Esophagus mucosa (tissue), 1 donor: ENCODE data around the gene ADGRL3. TPM values are rescaled to one million over a fixed set of nuclear protein-coding genes. Genes with fewer than 3 reads are reported as not detected.
"Not testable (repeated sequence)": the region's sequence is repeated elsewhere in the genome, so short reads cannot be mapped to it uniquely, and the experiment has no call there.

Experiments used
- ATAC-seq: fragments of 200-7000 bp; cut with Tn5 transposase; one replicate; pipeline ENCODE4 v1.9.1; 2020
- total RNA-seq: library from RNA; stranded (reverse); gene quantifications from one replicate; pipeline ENCODE4 v1.2.4, GENCODE V29; 2023
- donor health status: DM: yes; HTN: yes; CAD: no.

Gene ADGRL3
- total RNA-seq, 1 donor from 2014 or later = 4.1 TPM

DNA sequence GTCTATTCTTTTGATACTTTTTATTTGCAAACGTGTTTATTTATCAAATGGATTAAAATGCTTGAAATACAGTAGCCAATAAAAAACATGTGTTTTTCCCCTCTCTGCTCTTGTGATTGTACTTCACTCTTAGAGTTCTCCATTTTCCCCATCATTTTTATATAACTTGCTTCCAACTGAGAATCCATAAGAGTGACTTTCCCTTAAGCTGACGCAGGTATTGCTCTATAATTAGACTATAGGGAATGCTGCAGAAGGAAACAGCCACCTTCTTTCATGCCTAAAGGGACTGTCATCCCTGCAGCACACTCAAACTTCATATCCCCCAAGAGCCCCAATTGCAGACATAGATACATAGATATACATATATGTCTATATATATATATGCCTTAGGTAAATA is 456.9 kb downstream of the ADGRL3 start:
- no peak for ATAC-seq

DNA sequence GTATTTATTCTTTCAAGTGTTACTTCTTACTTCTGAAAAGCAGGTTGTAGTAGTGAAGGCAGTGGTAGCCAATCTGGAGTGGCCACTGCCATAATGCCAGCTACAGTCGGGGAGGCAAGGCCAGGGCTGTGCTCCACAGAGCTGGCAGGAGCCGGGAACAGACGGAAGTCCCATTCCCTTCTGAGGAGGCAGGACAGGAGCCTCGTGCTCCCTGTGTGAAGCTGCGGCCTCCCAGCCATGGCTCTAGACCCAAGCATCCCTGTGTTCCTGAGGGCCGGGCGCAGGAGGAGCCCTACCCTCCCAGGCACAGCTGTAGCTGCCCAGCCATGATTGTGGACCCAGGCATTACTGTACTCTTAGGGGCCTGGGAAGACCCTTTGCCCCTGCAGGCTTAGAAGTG is 461.8 kb downstream of the ADGRL3 start:
- ATAC-seq = no peak

DNA sequence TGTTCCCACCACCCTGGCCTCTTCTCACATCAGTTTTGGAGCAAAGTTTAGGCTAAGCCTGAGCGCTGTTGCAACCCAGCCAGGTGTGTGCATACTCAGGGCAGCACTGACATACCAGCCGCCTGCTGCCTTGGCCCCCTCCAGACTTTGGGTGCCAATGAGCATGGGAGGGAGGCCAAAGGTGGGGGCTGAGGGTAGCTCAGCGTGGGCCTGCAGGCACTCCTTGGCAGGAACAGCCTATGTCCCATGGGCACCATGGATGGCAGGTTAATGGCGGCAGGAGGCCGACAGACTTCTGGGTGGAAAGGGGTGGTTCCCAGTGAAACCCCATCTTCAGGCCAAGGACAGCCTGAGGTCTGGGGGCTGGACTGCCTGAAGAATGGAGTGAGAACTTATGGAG is 462.2 kb downstream of the ADGRL3 start:
- ATAC-seq = no peak

DNA sequence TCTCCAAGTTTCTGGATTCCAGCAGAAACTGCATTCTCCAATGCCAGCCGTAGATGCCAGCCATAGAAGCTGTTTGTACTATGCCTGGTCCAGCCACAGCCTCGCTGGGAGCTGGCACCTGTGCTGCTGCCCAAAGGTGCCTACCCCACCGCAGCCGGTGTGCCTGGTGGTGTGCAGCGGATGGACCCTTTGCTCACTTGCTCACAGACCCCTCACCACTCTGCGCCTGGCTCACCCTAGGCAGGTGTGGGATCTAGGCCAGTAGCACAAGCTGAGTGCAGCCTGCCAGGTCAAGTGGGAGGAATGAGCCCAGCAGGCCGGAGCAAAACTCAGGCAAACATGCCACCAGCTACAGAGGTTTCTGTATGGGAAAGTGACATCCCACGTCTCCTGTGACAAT is 463.2 kb downstream of the ADGRL3 start:
- ATAC-seq = no peak

DNA sequence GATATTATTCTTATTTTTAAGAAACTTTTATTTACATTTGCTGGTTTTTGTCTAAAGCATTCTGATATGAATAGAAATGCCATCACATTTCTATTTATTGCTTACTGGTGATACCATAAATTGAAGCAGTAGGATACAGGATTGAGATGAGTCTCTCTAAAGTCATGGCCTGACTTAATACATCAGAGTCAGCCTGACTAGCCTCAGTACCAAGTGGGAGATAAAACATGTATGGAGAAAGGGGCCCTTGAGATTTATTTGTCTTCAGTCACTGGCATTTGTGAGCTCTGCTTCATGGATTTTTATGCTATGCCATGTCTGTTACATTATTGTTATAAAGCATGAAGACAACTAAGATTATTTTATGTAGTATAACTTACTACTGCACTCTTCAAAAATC is 465.5 kb downstream of the ADGRL3 start:
- ATAC-seq = no peak

DNA sequence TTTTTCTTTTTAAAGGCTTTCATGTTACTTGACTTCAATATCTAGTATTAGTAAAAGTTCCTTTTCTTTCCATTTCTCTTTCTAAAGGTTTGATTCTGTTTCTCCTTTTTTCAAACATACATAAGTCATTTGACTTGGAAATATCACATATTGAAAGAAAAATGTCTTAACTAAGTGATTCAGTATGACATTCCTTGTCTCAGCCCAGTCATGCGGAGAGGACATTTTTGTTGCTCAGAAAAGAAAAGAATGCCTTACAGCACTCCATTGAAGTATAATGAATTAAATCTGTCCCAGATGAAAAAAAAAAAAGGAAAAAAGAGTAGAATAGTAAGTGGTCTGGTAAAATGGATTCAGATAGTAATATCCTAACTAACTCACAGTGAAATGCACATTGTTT is 466.1 kb downstream of the ADGRL3 start:
- no peak for ATAC-seq

DNA sequence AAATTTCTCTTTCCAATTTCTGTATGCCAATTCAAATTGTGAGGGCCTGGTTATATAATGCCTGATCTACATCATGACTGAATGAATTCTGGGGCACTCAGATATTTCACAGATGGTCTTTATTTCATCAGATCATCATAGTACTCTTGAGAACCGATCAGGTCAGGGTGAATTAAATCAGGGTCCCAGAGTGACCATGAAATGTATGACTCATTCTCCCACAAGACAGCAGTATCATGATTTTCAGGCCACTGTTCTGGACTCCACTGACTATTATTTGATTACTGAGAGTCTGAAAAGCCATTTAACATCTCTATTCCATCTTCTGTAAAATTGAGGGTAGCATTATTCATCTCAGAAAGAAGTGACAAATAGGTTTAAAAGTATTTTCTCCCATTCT is 471.5 kb downstream of the ADGRL3 start:
- no peak for ATAC-seq

DNA sequence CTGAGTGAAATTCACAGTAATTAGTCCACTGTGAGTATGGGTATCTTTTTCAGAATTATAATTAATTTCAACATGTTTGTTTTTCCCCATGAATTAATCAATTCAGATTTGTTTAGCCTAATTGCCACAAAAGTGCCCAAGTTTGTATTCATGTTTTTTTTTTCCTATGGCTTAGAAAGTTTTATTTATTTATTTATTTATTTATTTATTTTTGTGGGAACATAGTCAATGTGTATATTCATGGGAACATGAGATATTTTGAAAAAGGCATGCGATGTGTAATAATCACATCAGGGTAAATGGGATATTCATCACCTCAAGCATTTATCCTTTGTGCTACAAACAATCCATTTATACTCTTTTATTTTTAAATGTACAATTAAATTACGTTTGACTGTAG is 475.3 kb downstream of the ADGRL3 start:
- ATAC-seq = no peak

DNA sequence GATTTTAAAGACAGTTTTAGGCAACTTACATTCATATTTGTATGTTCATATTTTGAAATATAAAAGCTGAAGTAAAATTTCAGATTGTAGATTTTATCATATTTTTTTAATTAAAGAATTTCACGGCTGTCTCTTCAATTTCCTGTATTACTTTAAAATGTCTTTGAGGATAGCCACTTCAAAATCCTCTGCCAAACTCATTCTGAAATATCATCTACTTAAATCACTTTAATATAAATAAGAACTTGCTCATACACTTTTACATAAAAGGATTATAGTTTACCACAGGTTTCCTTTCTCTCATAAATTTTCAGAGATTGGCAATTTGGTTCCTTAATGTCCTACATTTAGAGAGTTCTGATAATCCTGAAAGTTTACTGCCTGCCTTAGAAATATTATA is 478.2 kb downstream of the ADGRL3 start:
- ATAC-seq = no peak

DNA sequence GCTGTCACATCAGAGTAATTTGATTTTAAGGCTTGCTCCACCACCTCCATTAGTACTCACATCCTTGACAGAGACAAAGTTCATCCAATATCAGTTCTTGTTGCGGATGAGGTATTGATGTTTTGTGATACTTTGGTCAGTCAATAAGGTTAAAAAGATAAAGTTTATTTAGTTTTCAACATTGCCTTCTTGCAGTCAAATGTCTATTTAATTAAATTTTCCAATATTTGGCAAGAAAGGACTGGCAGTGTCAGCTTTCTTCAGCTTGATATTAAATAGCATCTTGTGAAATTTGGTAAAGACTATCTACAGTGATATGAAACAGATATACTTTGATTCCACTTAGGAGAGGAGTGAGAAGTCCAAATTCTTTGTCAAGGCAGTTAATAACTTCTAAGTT is 493.4 kb downstream of the ADGRL3 start:
- no peak for ATAC-seq

DNA sequence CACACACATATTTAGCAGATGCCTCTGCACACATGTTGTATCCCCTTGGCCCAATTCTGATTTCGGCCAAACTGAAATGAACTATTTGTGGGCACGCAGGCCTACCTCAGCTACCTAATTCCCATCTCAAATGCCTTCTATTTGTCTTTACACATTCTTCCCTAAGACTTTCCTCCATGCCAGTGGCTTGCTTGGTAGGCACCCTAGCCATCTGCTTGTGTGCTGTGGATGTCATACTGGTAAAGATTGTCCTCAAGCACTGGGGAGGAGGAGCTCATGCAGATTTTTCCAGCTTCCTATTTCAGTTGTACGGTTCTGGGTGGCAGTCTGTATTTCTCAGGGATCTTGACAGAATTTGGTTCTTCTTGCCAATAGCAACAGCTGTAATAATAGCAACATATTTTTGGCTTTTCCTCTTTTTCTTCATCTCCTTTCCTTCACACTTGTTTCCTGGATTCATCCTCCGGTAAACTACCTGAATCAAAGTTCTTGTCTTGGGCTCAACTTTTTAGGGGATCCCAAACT is 514.3 kb downstream of the ADGRL3 start:
- no peak for ATAC-seq

DNA sequence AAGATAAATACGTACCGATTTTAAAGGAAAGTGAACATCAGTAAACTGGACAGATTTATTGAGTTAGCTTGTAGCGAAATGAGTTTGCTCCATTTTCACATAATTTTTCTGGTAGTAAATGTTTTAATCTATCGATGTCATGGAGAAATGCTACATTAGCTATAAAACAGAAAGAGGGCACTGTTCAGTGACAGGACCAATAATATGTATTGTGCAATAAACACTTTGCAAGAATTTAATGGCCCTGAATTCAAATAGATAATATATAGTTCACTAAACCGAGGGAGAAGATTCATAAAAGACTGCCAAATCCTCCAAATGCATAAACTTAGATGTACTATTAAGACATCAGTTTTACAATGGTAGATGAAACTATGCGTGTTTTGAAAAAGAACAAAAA is 516.3 kb downstream of the ADGRL3 start:
- no peak for ATAC-seq

DNA sequence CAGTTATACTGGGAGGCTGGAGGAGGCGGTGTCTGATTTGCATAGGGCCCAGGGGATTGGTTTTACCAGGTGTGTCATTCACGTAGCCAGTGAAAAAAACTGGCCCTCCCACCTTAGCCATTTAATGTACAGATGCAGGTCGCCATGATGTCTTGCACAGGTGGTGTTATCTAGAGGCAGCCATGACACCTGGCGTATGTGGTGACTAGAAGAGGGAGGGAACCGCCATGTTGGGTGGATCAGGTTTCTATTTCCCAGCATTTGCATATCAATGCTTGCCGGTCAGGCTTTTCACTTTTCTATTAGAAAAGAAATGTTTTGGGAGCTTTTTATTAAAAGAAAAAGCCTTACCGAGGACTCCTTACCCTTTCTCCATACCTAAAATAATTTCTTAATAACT is 523.4 kb downstream of the ADGRL3 start:
- ATAC-seq = no peak

DNA sequence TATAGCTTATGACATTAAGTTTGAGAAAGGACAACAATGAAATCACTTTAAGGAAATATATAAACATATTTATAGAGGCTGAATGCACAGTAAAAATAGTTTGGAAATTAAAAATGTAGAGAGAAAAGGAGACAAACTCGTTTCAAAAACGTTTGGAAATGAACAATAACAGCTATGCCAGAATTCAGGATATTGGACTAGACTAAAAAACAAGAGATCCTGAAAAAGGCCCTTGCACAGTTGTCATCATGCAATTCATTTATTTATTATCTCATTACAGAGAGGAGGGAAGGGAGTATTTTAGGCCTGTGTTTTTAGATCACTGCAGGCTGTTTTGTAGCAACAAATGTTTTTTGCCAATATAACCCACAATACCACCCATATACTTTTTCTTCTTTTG is 527.2 kb downstream of the ADGRL3 start:
- no peak for ATAC-seq

DNA sequence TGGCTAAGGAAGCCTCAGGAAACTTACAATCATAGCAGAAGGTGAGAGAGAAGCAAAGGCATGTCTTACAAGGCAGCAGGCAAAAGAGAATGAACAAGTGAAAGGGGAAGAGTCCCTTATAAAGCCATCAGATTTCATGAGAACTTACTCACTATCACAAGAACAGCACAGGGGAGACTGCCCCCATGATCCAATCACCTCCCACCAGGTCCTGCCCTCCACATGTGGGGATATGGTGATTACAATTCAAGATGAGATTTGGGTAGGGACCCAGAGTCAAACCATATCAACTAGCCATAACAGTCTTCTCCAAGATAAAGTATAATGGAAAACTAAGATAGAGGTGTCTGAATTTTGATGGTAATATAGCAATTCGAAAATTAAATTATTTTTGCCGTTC is 534.3 kb downstream of the ADGRL3 start:
- no peak for ATAC-seq

DNA sequence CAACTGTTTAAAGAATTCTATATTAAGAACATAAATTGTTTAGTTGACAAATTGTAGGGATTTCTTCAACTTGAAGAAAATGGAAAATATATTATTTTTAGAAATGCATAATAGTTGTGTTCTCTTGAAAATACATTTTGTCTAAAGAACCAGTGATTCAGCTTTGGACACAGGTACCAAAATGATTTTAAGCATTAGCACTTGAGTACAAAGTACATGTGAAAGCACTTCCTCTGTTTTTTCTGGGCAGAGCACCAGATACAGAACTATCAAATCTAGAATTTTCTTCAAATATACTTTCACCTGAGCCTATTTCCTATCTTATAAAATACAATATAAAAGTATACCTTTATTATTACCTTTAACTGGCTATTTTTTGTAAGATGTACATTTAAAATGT is 539.8 kb downstream of the ADGRL3 start:
- no peak for ATAC-seq

DNA sequence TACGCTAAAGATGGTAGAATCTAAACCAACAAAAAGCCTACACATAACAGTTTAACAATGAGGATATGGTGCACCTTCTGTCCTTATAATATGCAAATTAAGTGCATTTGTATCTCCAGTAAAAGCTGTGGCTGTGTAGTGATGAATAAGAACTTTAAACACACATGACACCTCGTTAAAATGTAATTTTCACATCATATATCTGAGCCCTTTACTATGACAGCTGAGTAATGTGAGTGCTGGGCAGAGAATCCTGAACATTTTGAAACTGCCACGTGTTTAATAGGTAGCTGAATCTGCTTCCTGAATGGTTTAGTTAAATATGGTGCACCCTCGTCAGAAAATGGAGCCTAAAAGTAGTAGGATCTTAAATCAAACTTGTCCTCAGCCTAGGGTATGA is 540.8 kb downstream of the ADGRL3 start:
- ATAC-seq = no peak

DNA sequence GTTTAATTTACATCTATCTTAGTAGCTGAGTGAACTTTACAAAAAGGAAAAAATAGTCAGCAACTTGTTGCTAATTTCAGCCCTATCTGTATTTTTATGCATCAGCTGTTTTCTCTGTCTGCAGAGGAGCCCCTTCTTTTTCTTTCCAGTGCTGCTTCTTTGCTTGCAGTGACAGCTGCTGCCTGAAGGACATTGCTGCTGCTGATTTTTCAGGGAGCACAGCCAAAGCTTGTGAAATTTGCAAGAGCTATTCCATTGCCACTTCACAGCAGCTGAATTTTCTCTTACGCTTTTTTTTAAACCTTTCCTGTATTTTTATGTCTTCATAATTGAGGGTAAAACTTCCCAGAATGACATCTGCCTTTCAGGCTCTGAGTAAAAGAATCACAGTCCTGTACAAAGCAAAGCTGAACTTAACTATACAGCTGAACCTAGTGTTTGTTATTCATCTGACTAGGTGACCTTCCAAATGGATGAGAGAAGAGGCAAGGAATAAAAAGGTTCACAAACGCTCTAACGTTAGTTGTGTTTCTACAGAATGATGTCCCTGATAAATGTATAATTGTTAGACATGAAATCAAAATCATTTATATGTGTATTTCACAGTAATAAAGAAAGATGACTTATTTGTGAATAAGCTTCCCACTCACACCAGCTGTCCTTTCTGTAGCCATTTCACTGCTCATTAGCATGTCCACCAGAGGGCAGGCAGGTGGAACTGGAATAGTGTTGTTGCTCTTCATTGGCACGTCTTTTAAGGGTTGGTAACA is 541.4 kb downstream of the ADGRL3 start:
- no peak for ATAC-seq

DNA sequence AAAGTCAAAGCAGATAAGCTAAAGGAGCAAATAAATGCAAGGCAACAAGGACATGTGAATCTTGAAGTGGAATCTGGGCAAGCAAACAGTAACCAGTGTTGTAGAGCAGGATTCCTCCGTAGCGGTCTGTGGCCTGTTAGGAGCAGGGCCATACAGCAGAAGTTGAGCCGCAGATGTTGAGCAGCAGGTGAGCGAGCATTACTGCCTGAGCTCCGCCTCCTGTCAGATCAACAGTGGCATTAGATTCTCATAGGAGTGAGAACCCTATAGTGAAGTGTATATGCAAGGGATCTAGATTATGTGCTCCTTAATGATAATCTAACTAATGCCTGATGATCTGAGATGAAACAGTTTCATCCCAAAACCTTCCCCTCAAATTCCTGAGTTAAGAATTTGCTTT is 550.7 kb downstream of the ADGRL3 start:
- no peak for ATAC-seq

DNA sequence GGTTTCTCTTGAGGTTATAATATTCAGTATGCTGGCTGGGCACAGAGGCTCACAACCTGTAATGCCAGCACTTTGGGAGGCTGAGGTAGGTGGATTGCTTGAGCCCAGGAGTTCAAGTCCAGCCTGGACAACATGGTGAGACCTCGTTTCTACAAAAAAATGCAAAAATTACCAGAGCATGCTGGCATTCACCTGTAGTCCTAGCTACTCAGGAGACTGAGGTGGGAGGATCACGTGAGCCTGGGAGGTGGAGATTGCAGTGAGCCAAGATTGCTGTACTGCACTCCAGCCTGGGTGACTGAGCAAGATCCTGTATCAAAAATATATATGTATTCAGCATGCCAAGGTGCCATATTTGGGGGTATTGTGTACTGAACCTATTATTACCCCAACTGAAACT is 552.5 kb downstream of the ADGRL3 start:
- no peak for ATAC-seq

DNA sequence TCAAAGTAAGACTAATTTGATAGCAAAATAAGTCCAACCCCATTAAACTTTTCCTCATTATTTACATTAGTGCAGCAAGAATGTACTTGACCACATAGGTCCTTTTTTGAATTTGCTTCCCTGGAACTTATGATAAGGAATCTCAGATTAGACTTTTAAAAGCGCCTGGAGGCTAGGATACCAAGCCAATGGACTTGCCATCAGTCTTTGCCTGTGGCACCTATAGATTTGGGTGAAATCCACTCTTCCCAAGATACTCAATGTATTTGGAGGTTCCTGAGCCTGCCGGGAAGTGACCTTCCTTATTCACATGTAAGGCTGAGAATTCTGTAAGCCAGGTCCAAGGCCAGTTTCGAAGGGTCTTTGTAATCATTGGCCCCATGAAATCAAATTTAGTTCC is 553.6 kb downstream of the ADGRL3 start:
- no peak for ATAC-seq

DNA sequence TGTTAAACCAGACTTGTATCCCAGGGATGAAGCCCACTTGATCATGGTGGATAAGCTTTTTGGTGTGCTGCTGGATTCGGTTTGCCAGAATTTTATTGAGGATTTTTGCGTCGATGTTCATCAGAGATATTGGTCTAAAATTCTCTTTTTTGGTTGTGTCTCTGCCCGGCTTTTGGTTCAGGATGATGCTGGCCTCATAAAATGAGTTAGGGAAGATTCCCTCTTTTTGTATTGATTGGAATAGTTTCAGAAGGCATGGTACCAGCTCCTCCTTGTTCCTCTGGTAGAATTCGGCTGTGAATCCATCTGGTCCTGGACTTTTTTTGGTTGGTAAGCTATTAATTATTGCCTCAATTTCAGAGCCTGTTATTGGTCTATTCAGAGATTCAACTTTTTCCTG is 556.8 kb downstream of the ADGRL3 start:
- ATAC-seq = not testable (repeated sequence)

DNA sequence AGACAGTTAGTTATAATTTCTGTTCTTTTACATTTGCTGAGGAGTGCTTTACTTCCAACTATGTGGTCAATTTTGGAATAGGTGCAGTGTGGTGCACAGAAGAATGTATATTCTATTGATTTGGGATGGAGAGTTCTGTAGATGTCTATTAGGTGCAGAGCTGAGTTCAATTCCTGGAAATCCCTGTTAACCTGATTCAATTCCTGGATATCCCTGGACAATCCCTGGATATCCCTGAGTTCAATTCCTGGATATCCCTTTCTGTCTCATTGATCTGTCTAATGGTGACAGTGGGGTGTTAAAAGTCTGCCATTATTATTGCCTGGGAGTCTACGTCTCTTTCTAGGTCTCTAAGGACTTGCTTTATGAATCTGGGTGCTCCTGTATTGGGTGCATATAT is 557.9 kb downstream of the ADGRL3 start:
- ATAC-seq = not testable (repeated sequence)

DNA sequence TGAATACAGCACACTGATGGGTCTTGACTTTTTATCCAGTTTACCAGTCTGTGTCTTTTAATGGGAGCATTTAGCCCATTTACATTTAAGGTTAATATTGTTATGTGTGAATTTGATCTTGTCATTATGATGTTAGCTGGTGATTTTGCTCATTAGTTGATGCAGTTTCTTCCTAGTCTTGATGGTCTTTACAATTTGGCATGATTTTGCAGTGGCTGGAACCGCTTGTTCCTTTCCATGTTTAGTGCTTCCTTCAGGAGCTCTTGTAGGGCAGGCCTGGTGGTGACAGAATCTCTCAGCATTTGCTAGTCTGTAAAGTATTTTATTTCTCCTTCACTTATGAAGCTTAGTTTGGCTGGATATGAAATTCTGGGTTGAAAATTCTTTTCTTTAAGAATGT is 558.5 kb downstream of the ADGRL3 start:
- ATAC-seq = not testable (repeated sequence)

DNA sequence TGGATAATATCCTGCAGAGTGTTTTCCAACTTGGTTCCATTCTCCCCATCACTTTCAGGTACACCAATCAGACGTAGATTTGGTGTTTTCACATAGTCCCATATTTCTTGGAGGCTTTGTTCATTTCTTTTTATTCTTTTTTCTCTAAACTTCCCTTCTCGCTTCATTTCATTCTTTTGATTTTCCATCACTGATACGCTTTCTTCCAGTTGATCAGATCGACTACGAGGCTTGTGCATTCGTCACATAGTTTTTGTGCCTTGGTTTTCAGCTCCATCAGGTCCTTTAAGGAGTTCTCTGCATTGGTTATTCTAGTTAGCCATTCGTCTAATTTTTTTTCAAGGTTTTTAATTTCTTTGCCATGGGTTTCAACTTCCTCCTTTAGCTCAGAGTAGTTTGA is 559.1 kb downstream of the ADGRL3 start:
- ATAC-seq = not testable (repeated sequence)
